ENCODE measurements around the gene FLT4. TPM values are rescaled to one million over a fixed set of nuclear protein-coding genes. Genes with fewer than 3 reads are reported as not detected.

Gene FLT4
- total and polyA plus RNA-seq, 9 of the 15 experiments (the other 6 are each of a cell fraction or from before 2014, with no cell fraction given): 0.01 to 0.42 (median 0.14) TPM; not detected in 2

- no peak for TF ChIP-seq ZNF785 (CRISPR knock-in tag; IDR thresholded peaks at IDR 0.05)
- TF ChIP-seq RFX7 (CRISPR knock-in tag; IDR thresholded peaks at IDR 0.05): no peak
- TF ChIP-seq MAFK (IDR thresholded peaks at IDR 0.05; ENCODE audit: low read length): no peak
- no peak for TF ChIP-seq ELF1 (tag; IDR thresholded peaks at IDR 0.05)
- TF ChIP-seq PHB2 (IDR thresholded peaks at IDR 0.05; ENCODE audit: low read depth): no peak
- no peak for TF ChIP-seq L3MBTL2 (IDR thresholded peaks at IDR 0.05)
- TF ChIP-seq KLF10 (CRISPR knock-in tag; IDR thresholded peaks at IDR 0.05): no peak
Observed at GRCh38 chr5:180596115-180596667, 53.2 kb downstream of the FLT4 start (continued).

- Histone ChIP-seq H3K9ac (ENCODE audit: insufficient read depth in 1 of 2, low read depth in 2 of 2, low read length in 2 of 2) (no peak overlapping the region), H3K79me2 (ENCODE audit: control insufficient read depth, insufficient read depth, low read length) (no peaks in the 10 kb centered on the region), H3K9me1 (ENCODE audit: control insufficient read depth, insufficient read depth, low read length) (no peaks in the 10 kb centered on the region), H3K27ac (ENCODE audit: extremely low read depth, low read depth, low read length) (no peak overlapping the region), H3K36me3 (ENCODE audit: control insufficient read depth, insufficient read depth, low read length) (no peaks in the 10 kb centered on the region), H3K4me3 (no peak overlapping the region), H2AFZ (ENCODE audit: low read depth, low read length) (no peak overlapping the region), H4K20me1 (replicated peaks; ENCODE audit: control insufficient read depth, insufficient read depth, low read length) (no peaks in the 10 kb centered on the region), H3K27me3 (ENCODE audit: control insufficient read depth in 2 of 2, insufficient read depth in 2 of 2, low read length in 2 of 2) (peaks cover 0 to 9% of the 10 kb centered on the region in 2 experiments; a peak in 2 of 5 replicates), H3K4me2 (ENCODE audit: insufficient read depth, low read length) (no peak overlapping the region), H3K9me3 (replicated peaks; ENCODE audit: control insufficient read depth, insufficient read depth, low read depth, low read length) (no peaks in the 10 kb centered on the region), H3K4me1 (replicated peaks in 1 of 2; ENCODE audit: control insufficient read depth in 2 of 2, insufficient read depth in 2 of 2, low read length in 2 of 2) (peaks cover 10 to 63% of the 10 kb centered on the region in 2 experiments; a peak in 4 of 5 replicates)
- ChIA-PET CTCF (ENCODE audit: low intra/inter-chr PET ratio) (no interaction called here), POLR2A (no interaction called here)
- DNase-seq (ENCODE audit: extremely low read depth in 1 of 4, low spot score in 3 of 4) (no peak), FAIRE-seq (no peak), ATAC-seq (no peak)
- no TSS peak for BruUV-seq (replicated peaks)
- in situ Hi-C loops (cut with MboI): no loop called here
- intact Hi-C loops (cut with micrococcal nuclease): no loop called here
- WGBS (ENCODE audit: insufficient coverage, low coverage, missing lambda C conversion rate): 69% methylated on average over 18 of the region's 25 CpGs
- TF ChIP-seq U2AF1 (optimal IDR thresholded peaks at IDR 0.05; ENCODE audit: low read depth, low read length) (no peak), GMEB1 (CRISPR knock-in tag; IDR thresholded peaks at IDR 0.05) (no peak), FOXA1 (IDR thresholded peaks at IDR 0.05; ENCODE audit: borderline replicate concordance) (no peak), ELF2 (CRISPR knock-in tag; IDR thresholded peaks at IDR 0.05) (no peak), ZBED1 (IDR thresholded peaks at IDR 0.05) (no peak), E2F5 (CRISPR knock-in tag; IDR thresholded peaks at IDR 0.05) (no peak), ZNF143 (CRISPR knock-in tag; IDR thresholded peaks at IDR 0.05) (no peak), ZNF586 (CRISPR knock-in tag; conservative IDR thresholded peaks at IDR 0.05) (no peak), MECOM (CRISPR knock-in tag; IDR thresholded peaks at IDR 0.05) (no peak), ZNF583 (CRISPR knock-in tag; IDR thresholded peaks at IDR 0.05) (no peak), ZNF518B (CRISPR knock-in tag; IDR thresholded peaks at IDR 0.05) (no peak)
Observed at GRCh38 chr5:180595381-180596114, 53.9 kb downstream of the FLT4 start.
